ENCODE measurements around the gene C9. TPM values are rescaled to one million over a fixed set of nuclear protein-coding genes. Genes with fewer than 3 reads are reported as not detected.

The C9 gene
- total RNA-seq, 2 donors from 2014 or later: not detected

DNA sequence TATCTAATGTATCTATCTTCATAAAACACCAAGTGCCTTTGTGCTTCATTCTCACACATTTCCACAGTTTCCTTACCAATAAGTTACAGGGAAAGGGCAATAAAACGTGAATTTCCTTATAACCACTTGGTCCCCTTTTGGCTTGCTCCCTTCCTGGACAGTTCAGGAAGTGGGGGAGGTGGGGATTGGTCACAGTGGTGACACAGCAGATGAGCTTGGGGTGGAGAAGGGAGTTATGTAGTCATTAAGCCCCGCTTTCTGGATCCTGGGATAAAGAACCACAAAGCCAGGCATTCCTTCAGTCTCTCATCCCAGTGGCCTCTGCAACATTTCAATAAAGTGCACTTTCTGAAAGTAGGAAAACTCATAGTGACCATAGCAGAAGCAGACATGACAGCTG, 97.9 kb downstream of the C9 start:
- ATAC-seq (no peak), DNase-seq (no peak)
- Histone ChIP-seq H3K4me3 (no peak overlapping the region), H3K4me1 (no peaks in the 10 kb centered on the region), H3K27ac (no peak overlapping the region), H3K36me3 (replicated peaks in 1 of 2; ENCODE audit: insufficient read depth in 1 of 2, low read depth in 2 of 2) (no peaks in the 10 kb centered on the region), H3K27me3 (no peaks in the 10 kb centered on the region), H3K9me3 (no peaks in the 10 kb centered on the region)
- TF ChIP-seq CTCF (IDR thresholded peaks at IDR 0.05): no peak
- TF ChIP-seq POLR2A (IDR thresholded peaks at IDR 0.05): no peak
- 0% methylated on average over 2 of the region's 2 CpGs for WGBS, 2 donors
- intact Hi-C loops (cut with DNase I): no loop called here

GRCh38 chr5:39264528-39264927, 99.8 kb downstream of the C9 start:
- no peak for ATAC-seq
- no peak overlapping the region for H3K4me3 ChIP-seq
- no peak for DNase-seq
- no peaks in the 10 kb centered on the region for H3K27me3 ChIP-seq
- H3K4me1 ChIP-seq: no peaks in the 10 kb centered on the region
- no peak for TF ChIP-seq CTCF (IDR thresholded peaks at IDR 0.05)
- no peak for TF ChIP-seq POLR2A (IDR thresholded peaks at IDR 0.05)
- no peak overlapping the region for H3K27ac ChIP-seq
- 56 to 86% methylated on average over 1 of the region's 1 CpG for WGBS, 2 donors
- no peaks in the 10 kb centered on the region for H3K9me3 ChIP-seq
- intact Hi-C loops (cut with DNase I): no loop called here
- H3K36me3 ChIP-seq (replicated peaks in 1 of 2; ENCODE audit: insufficient read depth in 1 of 2, low read depth in 2 of 2): no peaks in the 10 kb centered on the region

DNA sequence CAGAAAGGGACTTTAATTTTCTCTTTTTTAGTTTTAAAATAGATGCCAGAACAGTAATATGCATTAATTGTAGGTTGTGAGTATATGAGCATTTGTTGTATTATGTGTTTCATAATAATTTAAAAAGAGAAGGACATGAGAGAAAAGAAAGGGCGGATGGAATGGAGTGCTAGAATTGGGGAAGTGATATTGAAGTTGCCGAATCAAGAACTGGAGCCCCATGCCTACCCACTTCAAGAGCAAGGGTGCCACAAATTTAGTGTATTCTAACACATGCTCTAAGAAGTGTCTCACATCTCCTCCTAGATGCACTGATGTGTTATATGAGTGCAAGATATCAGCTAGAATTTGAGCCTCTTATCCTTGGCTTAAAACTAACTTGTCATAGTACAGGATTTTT, 101.3 kb downstream of the C9 start:
- Histone ChIP-seq H3K27me3 (no peaks in the 10 kb centered on the region), H3K4me3 (no peak overlapping the region), H3K27ac (no peak overlapping the region), H3K9me3 (no peaks in the 10 kb centered on the region), H3K4me1 (no peaks in the 10 kb centered on the region), H3K36me3 (replicated peaks in 1 of 2; ENCODE audit: insufficient read depth in 1 of 2, low read depth in 2 of 2) (no peaks in the 10 kb centered on the region)
- WGBS, 2 donors: 47 to 61% methylated on average over 2 of the region's 2 CpGs
- no peak for TF ChIP-seq CTCF (IDR thresholded peaks at IDR 0.05)
- no peak for TF ChIP-seq POLR2A (IDR thresholded peaks at IDR 0.05)
- intact Hi-C loops (cut with DNase I): no loop called here
- DNase-seq (no peak), ATAC-seq (no peak)

DNA sequence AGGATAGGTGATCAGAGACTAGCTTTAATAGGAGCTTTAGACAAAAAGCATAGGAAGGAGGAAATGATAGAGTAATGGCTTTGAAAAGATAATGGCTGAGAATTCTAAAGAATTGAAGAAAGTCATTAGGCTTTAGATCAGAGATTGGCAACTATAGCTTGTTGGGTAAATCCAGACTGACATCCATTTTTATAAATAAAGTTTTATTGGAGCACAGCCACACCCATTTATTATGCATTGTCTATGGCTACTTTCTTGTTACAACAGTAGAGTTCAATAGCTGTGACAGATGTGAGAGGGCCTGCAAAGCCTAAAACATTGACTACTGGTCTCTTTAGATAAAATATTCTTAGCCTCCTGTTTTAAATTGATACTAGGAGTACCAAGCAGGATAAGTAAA, 104.2 kb downstream of the C9 start:
- intact Hi-C loops (cut with DNase I): no loop called here
- no peak for ATAC-seq
- H3K27ac ChIP-seq: no peak overlapping the region
- TF ChIP-seq POLR2A (IDR thresholded peaks at IDR 0.05): no peak
- TF ChIP-seq CTCF (IDR thresholded peaks at IDR 0.05): no peak
- H3K4me1 ChIP-seq: no peaks in the 10 kb centered on the region
- H3K36me3 ChIP-seq (replicated peaks in 1 of 2; ENCODE audit: insufficient read depth in 1 of 2, low read depth in 2 of 2): no peaks in the 10 kb centered on the region
- no peak for DNase-seq
- H3K9me3 ChIP-seq: no peaks in the 10 kb centered on the region
- no peak overlapping the region for H3K4me3 ChIP-seq
- H3K27me3 ChIP-seq: no peaks in the 10 kb centered on the region

- Histone ChIP-seq H3K4me1 (no peaks in the 10 kb centered on the region), H3K9me3 (no peaks in the 10 kb centered on the region), H3K4me3 (no peak overlapping the region), H3K27ac (no peak overlapping the region), H3K36me3 (replicated peaks in 1 of 2; ENCODE audit: insufficient read depth in 1 of 2, low read depth in 2 of 2) (no peaks in the 10 kb centered on the region), H3K27me3 (no peaks in the 10 kb centered on the region)
- intact Hi-C loops (cut with DNase I): no loop called here
- DNase-seq: no peak
- 57 to 72% methylated on average over 3 of the region's 3 CpGs for WGBS, 2 donors
- TF ChIP-seq POLR2A (IDR thresholded peaks at IDR 0.05) (no peak), CTCF (IDR thresholded peaks at IDR 0.05) (no peak)
- no peak for ATAC-seq
Observed at GRCh38 chr5:39257554-39257953, 106.7 kb downstream of the C9 start.
